Bronchial epithelial cell (primary cell): ENCODE measurements around the gene ASRGL1. TPM values are rescaled to one million over a fixed set of nuclear protein-coding genes. Genes with fewer than 3 reads are reported as not detected.

Experiments used
- DNase-seq: peaks from one replicate; pipeline ENCODE4 v3.0.0-alpha.2; 2010; ENCODE audit warnings: low read depth
- FAIRE-seq: peaks from 2 replicates; lab custom pipeline; 2011; peaks lifted over from hg19 to GRCh38; lab: Jason Lieb, UNC
- H3K27me3 ChIP-seq: 2 replicates; pipeline ENCODE4 v1.5.1; 2011; ENCODE audit warnings: low read length; ENCODE audit not compliant: control insufficient read depth, insufficient read depth
- H3K36me3 ChIP-seq: 2 replicates; pipeline ENCODE4 v1.5.1; 2011; ENCODE audit warnings: low read length; ENCODE audit not compliant: control insufficient read depth, insufficient read depth
- H3K4me3 ChIP-seq: 2 replicates; pipeline ENCODE4 v1.5.1; 2011; ENCODE audit warnings: mild to moderate bottlenecking, low read depth, low read length, control low read depth
- CTCF ChIP-seq: IDR thresholded peaks from 2 replicates; pipeline ENCODE4 v1.5.1; 2011; ENCODE audit warnings: mild to moderate bottlenecking, moderate library complexity, low read length, control low read depth, inconsistent platforms; ENCODE audit not compliant: insufficient read depth, severe bottlenecking
- total RNA-seq: library from RNA; depleted of rRNA; stranded (reverse); fragments of >200 nt; gene quantifications from 2 replicates; pipeline ENCODE4 v1.2.1, GENCODE V29; 2014

The ASRGL1 gene
- total RNA-seq, 1 donor from 2014 or later: 0.53 TPM

DNA sequence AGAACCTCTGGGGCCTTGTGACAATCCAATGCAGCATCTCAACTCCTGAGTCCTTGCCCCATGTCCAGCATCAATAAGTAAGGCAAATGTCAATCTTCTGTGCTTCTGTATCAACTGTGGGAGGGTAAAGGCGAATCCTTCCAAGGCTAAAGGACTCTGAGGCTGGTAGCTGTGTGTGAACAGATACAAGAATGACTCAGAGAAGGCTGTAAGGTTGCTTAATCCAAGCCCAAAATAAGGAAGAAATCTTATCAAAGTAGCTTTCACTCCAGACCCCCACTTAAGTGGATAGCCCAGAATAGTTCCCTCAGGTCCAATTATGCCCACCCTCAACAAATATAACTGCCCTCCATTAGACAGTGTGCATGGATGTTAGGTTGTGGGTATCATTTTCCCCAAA is 53.5 kb downstream of the ASRGL1 start:
- no peak for TF ChIP-seq CTCF
- H3K27me3 ChIP-seq: no peaks in the 10 kb centered on the region
- DNase-seq (no peak), FAIRE-seq (no peak)
- no peak overlapping the region for H3K4me3 ChIP-seq
- H3K36me3 ChIP-seq: no peaks in the 10 kb centered on the region

GRCh38 chr11:62391642-62392425 is 54.6 kb downstream of the ASRGL1 start:
- no peak for FAIRE-seq
- H3K27me3 ChIP-seq: no peaks in the 10 kb centered on the region
- DNase-seq: no peak
- H3K36me3 ChIP-seq: no peaks in the 10 kb centered on the region
- no peak overlapping the region for H3K4me3 ChIP-seq
- peak; percentile 7 for TF ChIP-seq CTCF

- no peaks in the 10 kb centered on the region for H3K27me3 ChIP-seq
- DNase-seq: no peak
- H3K4me3 ChIP-seq: no peak overlapping the region
- no peak for TF ChIP-seq CTCF
- FAIRE-seq: no peak
- H3K36me3 ChIP-seq: no peaks in the 10 kb centered on the region
Observed at GRCh38 chr11:62392506-62392905, 55.3 kb downstream of the ASRGL1 start.

- peak; percentile 31 for TF ChIP-seq CTCF
- FAIRE-seq: no peak
- no peaks in the 10 kb centered on the region for H3K27me3 ChIP-seq
- peak; percentile 58 for DNase-seq
- H3K36me3 ChIP-seq: no peaks in the 10 kb centered on the region
- H3K4me3 ChIP-seq: no peak overlapping the region
Observed at GRCh38 chr11:62393061-62393611, 55.9 kb downstream of the ASRGL1 start.

- H3K36me3 ChIP-seq: no peaks in the 10 kb centered on the region
- no peak for TF ChIP-seq CTCF
- no peaks in the 10 kb centered on the region for H3K27me3 ChIP-seq
- H3K4me3 ChIP-seq: no peak overlapping the region
- no peak for FAIRE-seq
- DNase-seq: no peak
Observed at GRCh38 chr11:62393735-62394134, 56.5 kb downstream of the ASRGL1 start.
